HCT116 (cell line): ENCODE data around the gene LRR1. TPM values are rescaled to one million over a fixed set of nuclear protein-coding genes. Genes with fewer than 3 reads are reported as not detected.

Experiments used
- ATAC-seq: fragments of 200-7000 bp; cut with Tn5 transposase; 2 replicates; pipeline ENCODE4 v1.9.1; 2020; ENCODE audit warnings: mild to moderate bottlenecking, moderate library complexity
- BruUV-seq: library from RNA; stranded (reverse); fragments of 400-500 nt; replicated peaks from 2 replicates; lab custom pipeline; 2021; lab: Mats Ljungman, UMichigan
- CTCF ChIA-PET: fragments of 300-600 bp; sonication (Branson Sonifier 250); formaldehyde crosslinking; loops from one replicate; lab custom pipeline; 2021; ENCODE audit warnings: antibody characterized with exemption; lab: Charles Lee
- POLR2A ChIA-PET: fragments of 300-600, 350-600 bp; sonication (Branson Sonifier 250); formaldehyde crosslinking; loops from one replicate; lab custom pipeline; 2021; ENCODE audit warnings: antibody characterized with exemption; lab: Charles Lee
- RAD21 ChIA-PET, 2 experiments: fragments of 300-600 bp; sonication (Branson Sonifier 250); formaldehyde crosslinking; loops; one replicate each; lab custom pipeline; 2023; ENCODE audit warnings: low total read pairs in 2 of 2; ENCODE audit not compliant: uncharacterized antibody in 2 of 2, unreplicated experiment in 2 of 2, low non-redundant PET in 1 of 2; lab: Charles Lee
- DNase-seq: peaks from one replicate; pipeline ENCODE4 v3.0.0-alpha.2; 2010; ENCODE audit warnings: low read depth, low spot score
- H2AFZ ChIP-seq: fragments of 200-600 bp; shearing (Covaris generic), sonication (generic); 2 replicates; pipeline ENCODE4 v1.6.1; 2017; ENCODE audit warnings: low read depth, mixed run types, mixed read lengths, antibody characterized with exemption, low read length; ENCODE audit not compliant: poor library complexity, severe bottlenecking
- H3K27ac ChIP-seq: 2 replicates; pipeline ENCODE4 v1.5.1; 2012; ENCODE audit warnings: low read depth, low read length
- H3K27me3 ChIP-seq: fragments of 200-600 bp; sonication (generic); 2 replicates; pipeline ENCODE4 v1.6.1; 2016; ENCODE audit warnings: mixed run types, low read length, mixed read lengths; ENCODE audit not compliant: insufficient read depth
- H3K36me3 ChIP-seq, 2 experiments: fragments of 200-500 bp in 1 of 2; fragments of 200-600 bp in 1 of 2; sonication (Bioruptor generic) in 1 of 2; sonication (generic) in 1 of 2; 2 replicates each; pipeline versions ENCODE4 v1.5.1 to v1.6.1; 2014 to 2016; ENCODE audit warnings: low read length in 2 of 2, inconsistent platforms in 1 of 2, mixed read lengths in 1 of 2, mixed run types in 1 of 2; ENCODE audit not compliant: insufficient read depth in 2 of 2, control insufficient read depth in 1 of 2
- H3K4me1 ChIP-seq, 2 experiments: fragments of 200-600 bp in 1 of 2; sonication (generic) in 1 of 2; 2 replicates each; pipeline versions ENCODE4 v1.5.1 to v1.6.1; 2012 to 2017; ENCODE audit warnings: low read length in 2 of 2, inconsistent platforms in 1 of 2, mild to moderate bottlenecking in 1 of 2, mixed read lengths in 1 of 2, mixed run types in 1 of 2, moderate library complexity in 1 of 2; ENCODE audit not compliant: insufficient read depth in 2 of 2, control insufficient read depth in 1 of 2
- H3K4me2 ChIP-seq: fragments of 200-600 bp; sonication (generic); 2 replicates; pipeline ENCODE4 v1.6.1; 2017; ENCODE audit warnings: mixed run types, low read length, mixed read lengths
- H3K4me3 ChIP-seq, 2 experiments: fragments of 200-600 bp in 1 of 2; sonication (generic) in 1 of 2; replicated peaks in 1 of 2; 2 replicates each; pipeline ENCODE4 v1.5.1; 2011 to 2016; ENCODE audit warnings: low read length in 2 of 2, control low read depth in 1 of 2, low read depth in 1 of 2, mild to moderate bottlenecking in 1 of 2, mixed read lengths in 1 of 2, mixed run types in 1 of 2
- H3K79me2 ChIP-seq: fragments of 200-600 bp; sonication (generic); 2 replicates; pipeline ENCODE4 v1.6.1; 2017; ENCODE audit warnings: mild to moderate bottlenecking, mixed run types, low read length, moderate library complexity, mixed read lengths; ENCODE audit not compliant: insufficient read depth
- H3K9ac ChIP-seq: fragments of 200-600 bp; sonication (generic); 2 replicates; pipeline ENCODE4 v1.6.1; 2016; ENCODE audit warnings: low read length, mixed read lengths
- H3K9me2 ChIP-seq: fragments of 200-600 bp; sonication (generic), shearing (Covaris generic); 2 replicates; pipeline ENCODE4 v1.6.1; 2017; ENCODE audit warnings: mixed run types, mild to moderate bottlenecking, moderate library complexity; ENCODE audit not compliant: insufficient read depth
- H3K9me3 ChIP-seq, 2 experiments: fragments of 200-500 bp in 1 of 2; fragments of 200-600 bp in 1 of 2; sonication (Bioruptor generic) in 1 of 2; sonication (generic) in 1 of 2; 2 replicates each; pipeline ENCODE4 v1.6.1; 2014 to 2017; ENCODE audit warnings: low read length in 2 of 2, mixed read lengths in 2 of 2, inconsistent platforms in 1 of 2, low read depth in 1 of 2, mild to moderate bottlenecking in 1 of 2, mixed run types in 1 of 2, moderate library complexity in 1 of 2; ENCODE audit not compliant: control insufficient read depth in 1 of 2, insufficient read depth in 1 of 2
- H4K20me1 ChIP-seq: fragments of 200-600 bp; sonication (generic), shearing (Covaris generic); 2 replicates; pipeline ENCODE4 v1.6.1; 2017; ENCODE audit warnings: mixed run types, mild to moderate bottlenecking, moderate library complexity; ENCODE audit not compliant: insufficient read depth
- CBX3 ChIP-seq: IDR thresholded peaks from 2 replicates; pipeline ENCODE4 v1.6.1; 2012; ENCODE audit warnings: low read depth
- EGR1 ChIP-seq: IDR thresholded peaks from 2 replicates; pipeline ENCODE4 v1.6.1; 2012; ENCODE audit warnings: low read depth
- YY1 ChIP-seq: IDR thresholded peaks from 2 replicates; pipeline ENCODE4 v1.6.1; 2011; ENCODE audit warnings: low read length, low read depth, moderate library complexity, mild to moderate bottlenecking; ENCODE audit not compliant: insufficient replicate concordance; ENCODE audit errors: extremely low read depth
- ZFX ChIP-seq: fragments of 450-650 bp; IDR thresholded peaks from 2 replicates; pipeline ENCODE4 v1.6.1; 2017
- intact Hi-C: fragments of 100-400 bp; cut with micrococcal nuclease; formaldehyde crosslinking; loops from 2 replicates; pipeline ENCODE4 v1.10.0; 2022
- total RNA-seq: library from RNA; stranded (reverse); gene quantifications from one replicate; pipeline ENCODE4 v1.2.1, GENCODE V29; 2021; ENCODE audit not compliant: unreplicated experiment
- TF ChIP-seq, protein P1 (sequence below): IDR thresholded peaks from 2 replicates; pipeline ENCODE4 v1.6.1; 2012

Gene LRR1
- total RNA-seq, 1 experiment from 2014 or later, result 34.6 TPM

DNA sequence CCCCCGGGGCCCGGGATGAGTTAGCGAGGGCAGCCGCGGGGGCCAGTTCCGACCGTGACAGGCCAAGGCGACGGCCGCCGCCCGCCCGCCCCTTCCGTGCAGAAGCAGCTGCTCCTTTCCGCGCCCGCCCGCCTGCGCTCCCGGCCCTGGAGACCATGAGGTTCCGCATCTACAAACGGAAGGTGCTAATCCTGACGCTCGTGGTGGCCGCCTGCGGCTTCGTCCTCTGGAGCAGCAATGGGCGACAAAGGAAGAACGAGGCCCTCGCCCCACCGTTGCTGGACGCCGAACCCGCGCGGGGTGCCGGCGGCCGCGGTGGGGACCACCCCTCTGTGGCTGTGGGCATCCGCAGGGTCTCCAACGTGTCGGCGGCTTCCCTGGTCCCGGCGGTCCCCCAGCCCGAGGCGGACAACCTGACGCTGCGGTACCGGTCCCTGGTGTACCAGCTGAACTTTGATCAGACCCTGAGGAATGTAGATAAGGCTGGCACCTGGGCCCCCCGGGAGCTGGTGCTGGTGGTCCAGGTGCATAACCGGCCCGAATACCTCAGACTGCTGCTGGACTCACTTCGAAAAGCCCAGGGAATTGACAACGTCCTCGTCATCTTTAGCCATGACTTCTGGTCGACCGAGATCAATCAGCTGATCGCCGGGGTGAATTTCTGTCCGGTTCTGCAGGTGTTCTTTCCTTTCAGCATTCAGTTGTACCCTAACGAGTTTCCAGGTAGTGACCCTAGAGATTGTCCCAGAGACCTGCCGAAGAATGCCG lies 22.6 kb downstream of the LRR1 start:
- no peak overlapping the region for H2AFZ ChIP-seq

DNA sequence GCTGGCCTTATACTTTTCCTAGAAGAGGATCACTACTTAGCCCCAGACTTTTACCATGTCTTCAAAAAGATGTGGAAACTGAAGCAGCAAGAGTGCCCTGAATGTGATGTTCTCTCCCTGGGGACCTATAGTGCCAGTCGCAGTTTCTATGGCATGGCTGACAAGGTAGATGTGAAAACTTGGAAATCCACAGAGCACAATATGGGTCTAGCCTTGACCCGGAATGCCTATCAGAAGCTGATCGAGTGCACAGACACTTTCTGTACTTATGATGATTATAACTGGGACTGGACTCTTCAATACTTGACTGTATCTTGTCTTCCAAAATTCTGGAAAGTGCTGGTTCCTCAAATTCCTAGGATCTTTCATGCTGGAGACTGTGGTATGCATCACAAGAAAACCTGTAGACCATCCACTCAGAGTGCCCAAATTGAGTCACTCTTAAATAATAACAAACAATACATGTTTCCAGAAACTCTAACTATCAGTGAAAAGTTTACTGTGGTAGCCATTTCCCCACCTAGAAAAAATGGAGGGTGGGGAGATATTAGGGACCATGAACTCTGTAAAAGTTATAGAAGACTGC lies 23.4 kb downstream of the LRR1 start:
- TF ChIP-seq, protein P1, sequence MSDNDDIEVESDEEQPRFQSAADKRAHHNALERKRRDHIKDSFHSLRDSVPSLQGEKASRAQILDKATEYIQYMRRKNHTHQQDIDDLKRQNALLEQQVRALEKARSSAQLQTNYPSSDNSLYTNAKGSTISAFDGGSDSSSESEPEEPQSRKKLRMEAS, result 0 out of 2 replicates have a peak, but pooled peaks have one; percentile 17
- TF ChIP-seq EGR1, result no peak
- peaks cover 8 to 33% of the 10 kb centered on the region in 2 experiments; a peak in 3 of 4 replicates for H3K4me1 ChIP-seq
- POLR2A ChIA-PET, result interaction anchor here (2.3 kb wide), 2 partner anchors 13 to 20 kb away, joined by 17 read pairs; partner anchors contain the start of gene DNAAF2
- BruUV-seq, result TSS peak; percentile 73
- RAD21 ChIA-PET, result no interaction called here
- H3K9me2 ChIP-seq, result no peaks in the 10 kb centered on the region
- H3K9ac ChIP-seq, result no peak overlapping the region
- DNase-seq (no peak), ATAC-seq (no peak)
- no peaks in the 10 kb centered on the region for H3K27me3 ChIP-seq
- CTCF ChIA-PET, result no interaction called here
- peak overlapping the region in 1 of 2 experiments; percentile 96; a peak in 1 of 4 replicates for H3K4me3 ChIP-seq
- H3K9me3 ChIP-seq, result no peaks in the 10 kb centered on the region
- H4K20me1 ChIP-seq, result 0 out of 2 replicates have a peak, but pooled peaks cover 4% of the 10 kb centered on the region
- H3K27ac ChIP-seq, result no peak overlapping the region
- no peak overlapping the region for H2AFZ ChIP-seq
- peaks cover 17 to 21% of the 10 kb centered on the region in 2 experiments; a peak in 3 of 4 replicates for H3K36me3 ChIP-seq
- intact Hi-C loops, result loop anchor here (5.0 kb wide), 1 partner anchor 495 kb away; the partner anchor contains the start of gene VCPKMT
- H3K4me2 ChIP-seq, result peak overlapping the region; percentile 74; the same call in 1 of the 2 replicates
- peaks cover 77% of the 10 kb centered on the region for H3K79me2 ChIP-seq

More for the DNA sequence above, 22.6 kb downstream of the LRR1 start:
- POLR2A ChIA-PET, result interaction anchor here (0.6 to 2.3 kb wide), 8 partner anchors 9 to 241 kb away, joined by 3 to 17 read pairs (median 6); partner anchors contain the start of genes DNAAF2 and RPS29
- H3K79me2 ChIP-seq, result peaks cover 73% of the 10 kb centered on the region
- H3K36me3 ChIP-seq, result peaks cover 17 to 21% of the 10 kb centered on the region in 2 experiments; a peak in 3 of 4 replicates
- CTCF ChIA-PET, result interaction anchor here (1.4 to 1.7 kb wide), 2 partner anchors 13 to 35 kb away, joined by 3 to 12 read pairs; partner anchors contain the start of gene RPS29
- no peaks in the 10 kb centered on the region for H3K27me3 ChIP-seq
- H3K9ac ChIP-seq, result peak overlapping the region; percentile 94
- 0 out of 2 replicates have a peak, but pooled peaks cover 4% of the 10 kb centered on the region for H4K20me1 ChIP-seq
- H3K9me2 ChIP-seq, result no peaks in the 10 kb centered on the region
- RAD21 ChIA-PET, result interaction anchor here in 1 of 2 experiments (0.6 to 2.1 kb wide), 2 partner anchors 13 to 30 kb away, joined by 3 to 5 read pairs; no protein-coding TSS in a partner anchor
- no peak for DNase-seq
- H3K4me2 ChIP-seq, result peak overlapping the region; percentile 74
- no peaks in the 10 kb centered on the region for H3K9me3 ChIP-seq
- peak; percentile 61; the same call in 1 of the 2 replicates for TF ChIP-seq ZFX
- TF ChIP-seq, protein P1, result peak; percentile 62
- TF ChIP-seq YY1, result no peak
- no peak for TF ChIP-seq CBX3
- H3K4me3 ChIP-seq, result peak overlapping the region; percentile 82 to 96
- BruUV-seq, result no TSS peak
- peak overlapping the region; percentile 86 for H3K27ac ChIP-seq
- ATAC-seq, result peak; percentile 52
- intact Hi-C loops, result loop anchor here (5.0 kb wide), 1 partner anchor 496 kb away; the partner anchor contains the start of gene VCPKMT
- peaks cover 8 to 41% of the 10 kb centered on the region in 2 experiments; a peak in 3 of 4 replicates for H3K4me1 ChIP-seq
